IMR-90 (cell line): ENCODE results near the gene BIRC5. TPM values are rescaled to one million over a fixed set of nuclear protein-coding genes. Genes with fewer than 3 reads are reported as not detected.

Experiments
- ATAC-seq: fragments of 200-7000 bp; cut with Tn5 transposase; 2 replicates; pipeline ENCODE4 v1.9.1; 2020; ENCODE audit warnings: low read depth, mild to moderate bottlenecking, moderate library complexity
- BruUV-seq: library from RNA; stranded (reverse); fragments of 400-500 nt; replicated peaks from 2 replicates; lab custom pipeline; 2021; lab: Mats Ljungman, UMichigan
- CTCF ChIA-PET: fragments of 300-600 bp; formaldehyde crosslinking; extraction: SDS; loops from one replicate; lab custom pipeline; 2021; ENCODE audit warnings: antibody characterized with exemption; lab: Yijun Ruan, JAX
- POLR2A ChIA-PET: fragments of 300-600 bp; sonication (Branson Sonifier 250); formaldehyde crosslinking; loops from one replicate; lab custom pipeline; 2022; ENCODE audit warnings: antibody characterized with exemption; ENCODE audit not compliant: unreplicated experiment; lab: Charles Lee
- DNase-seq: peaks from one replicate; pipeline ENCODE4 v3.0.0; 2013
- H2AFZ ChIP-seq: replicated peaks from 2 replicates; pipeline ENCODE3; 2013; ENCODE audit warnings: low read length, mild to moderate bottlenecking; ENCODE audit not compliant: poor library complexity
- H2AK5ac ChIP-seq: 2 replicates; pipeline ENCODE4 v1.6.1; 2013; ENCODE audit warnings: low read depth, low read length, inconsistent platforms
- H2AK9ac ChIP-seq: replicated peaks from 2 replicates; pipeline ENCODE3; 2013; ENCODE audit warnings: mild to moderate bottlenecking, low read depth, low read length, moderate library complexity; ENCODE audit not compliant: poor library complexity
- H2BK120ac ChIP-seq: 2 replicates; pipeline ENCODE4 v1.6.1; 2013; ENCODE audit warnings: low read depth, low read length, inconsistent platforms
- H2BK15ac ChIP-seq: 3 replicates; pipeline ENCODE4 v1.6.1; 2013; ENCODE audit warnings: low read depth, low read length, inconsistent platforms
- H2BK20ac ChIP-seq: 2 replicates; pipeline ENCODE4 v1.6.1; 2013; ENCODE audit warnings: low read depth, mild to moderate bottlenecking, inconsistent platforms, low read length, moderate library complexity
- H2BK5ac ChIP-seq: 2 replicates; pipeline ENCODE4 v1.6.1; 2013; ENCODE audit warnings: mild to moderate bottlenecking, low read depth, low read length, inconsistent platforms; ENCODE audit not compliant: poor library complexity, severe bottlenecking
- H3K14ac ChIP-seq: replicated peaks from 2 replicates; pipeline ENCODE4 v1.6.1; 2013; ENCODE audit warnings: low read depth, low read length, inconsistent platforms
- H3K18ac ChIP-seq: 2 replicates; pipeline ENCODE4 v1.6.1; 2013; ENCODE audit warnings: low read depth, low read length, control low read depth
- H3K23ac ChIP-seq: 2 replicates; pipeline ENCODE4 v1.6.1; 2013; ENCODE audit warnings: low read depth, low read length, inconsistent platforms
- H3K27ac ChIP-seq: 2 replicates; pipeline ENCODE4 v1.5.1; 2013; ENCODE audit warnings: mild to moderate bottlenecking, control low read depth, low read length; ENCODE audit not compliant: insufficient read depth
- H3K27me3 ChIP-seq: 2 replicates; pipeline ENCODE4 v1.6.1; 2013; ENCODE audit warnings: low read length; ENCODE audit not compliant: control insufficient read depth, insufficient read depth
- H3K36me3 ChIP-seq: 2 replicates; pipeline ENCODE4 v1.6.1; 2013; ENCODE audit warnings: low read length, mixed read lengths; ENCODE audit not compliant: control insufficient read depth, insufficient read depth
- H3K4ac ChIP-seq: 2 replicates; pipeline ENCODE4 v1.6.1; 2013; ENCODE audit warnings: low read depth, low read length, inconsistent platforms
- H3K4me1 ChIP-seq: 2 replicates; pipeline ENCODE4 v1.6.1; 2013; ENCODE audit warnings: low read length, mixed read lengths; ENCODE audit not compliant: control insufficient read depth, insufficient read depth
- H3K4me2 ChIP-seq: 2 replicates; pipeline ENCODE4 v1.6.1; 2013; ENCODE audit warnings: low read depth, mild to moderate bottlenecking, control low read depth, low read length, moderate library complexity
- H3K4me3 ChIP-seq: 2 replicates; pipeline ENCODE4 v1.5.1; 2013; ENCODE audit warnings: low read depth, mild to moderate bottlenecking, control low read depth, low read length, moderate library complexity; ENCODE audit not compliant: insufficient read depth
- H3K56ac ChIP-seq: 2 replicates; pipeline ENCODE4 v1.6.1; 2013; ENCODE audit warnings: low read length, inconsistent platforms; ENCODE audit not compliant: insufficient read depth; ENCODE audit errors: extremely low read depth
- H3K79me1 ChIP-seq, 2 experiments: 2 replicates each; pipeline ENCODE4 v1.6.1; 2013; ENCODE audit warnings: low read length in 2 of 2, inconsistent platforms in 1 of 2, low read depth in 1 of 2
- H3K9ac ChIP-seq: 2 replicates; pipeline ENCODE4 v1.6.1; 2013; ENCODE audit warnings: low read depth, low read length, control low read depth
- H3K9me1 ChIP-seq: 2 replicates; pipeline ENCODE4 v1.6.1; 2013; ENCODE audit warnings: low read length, inconsistent platforms; ENCODE audit not compliant: insufficient read depth
- H3K9me3 ChIP-seq: 2 replicates; pipeline ENCODE4 v1.6.1; 2013; ENCODE audit warnings: low read length; ENCODE audit not compliant: control insufficient read depth, insufficient read depth
- H4K20me1 ChIP-seq: 2 replicates; pipeline ENCODE4 v1.6.1; 2013; ENCODE audit warnings: low read length, inconsistent platforms; ENCODE audit not compliant: insufficient read depth
- H4K5ac ChIP-seq: 2 replicates; pipeline ENCODE4 v1.6.1; 2013; ENCODE audit warnings: mild to moderate bottlenecking, low read depth, low read length, control low read depth
- H4K8ac ChIP-seq, 2 experiments: 2 replicates each; pipeline ENCODE4 v1.6.1; 2013; ENCODE audit warnings: low read depth in 2 of 2, low read length in 2 of 2, control low read depth in 1 of 2, inconsistent platforms in 1 of 2
- H4K91ac ChIP-seq: 2 replicates; pipeline ENCODE4 v1.6.1; 2013; ENCODE audit warnings: low read depth, low read length, inconsistent platforms; ENCODE audit not compliant: insufficient read depth
- MAFK ChIP-seq: IDR thresholded peaks from 2 replicates; pipeline ENCODE4 v1.6.1; 2012; ENCODE audit warnings: low read depth, low read length, improper control_type of control experiment
- RAD21 ChIP-seq: IDR thresholded peaks from 2 replicates; pipeline ENCODE4 v1.6.1; 2012; ENCODE audit warnings: low read length, improper control_type of control experiment
- WGBS, 2 experiments: methylation state at CpG; one replicate each; pipeline versions ENCODE4 v1.1.5 to v1.1.7; 2013; ENCODE audit warnings: missing lambda C conversion rate in 2 of 2; ENCODE audit not compliant: insufficient read length in 1 of 2; ENCODE audit errors: extremely low coverage in 2 of 2; 5-methylcytosine and 5-hydroxymethylcytosine counted together
- dilution Hi-C: fragments of 300-500 bp; cut with HindIII; formaldehyde crosslinking; loops from one replicate; pipeline ENCODE4 v1.14.3; 2018; ENCODE audit warnings: low sequenced_read_pairs; ENCODE audit not compliant: unreplicated experiment
- in situ Hi-C: fragments of 300-500 bp; cut with MboI; formaldehyde crosslinking; loops from 3 replicates; pipeline ENCODE4 v1.14.3; 2019; ENCODE audit warnings: low sequenced_read_pairs, inconsistent platforms, mixed read lengths
- intact Hi-C: fragments of 100-400 bp; cut with micrococcal nuclease; formaldehyde crosslinking; loops from 2 replicates; pipeline ENCODE4 v1.10.0; 2022
- polyA plus RNA-seq, 3 experiments: library from polyadenylated mRNA; depleted of rRNA; stranded (reverse); fragments of >200 nt; gene quantifications; 2 replicates each; pipeline ENCODE4 v1.2.3, GENCODE V29; 2012; ENCODE audit warnings: low replicate concordance in 1 of 3
- total RNA-seq: library from RNA; depleted of rRNA; stranded (reverse); fragments of >200 nt; gene quantifications from 2 replicates; pipeline ENCODE4 v1.2.3, GENCODE V29; 2012
- TF ChIP-seq, protein P1 (sequence below): conservative IDR thresholded peaks from 2 replicates; pipeline ENCODE4 v1.5.1; 2012; ENCODE audit warnings: mild to moderate bottlenecking, low read depth, low read length, improper control_type of control experiment

Gene BIRC5
- total and polyA plus RNA-seq, 2 of the 4 experiments (the other 2 are of a cell fraction), result 16.6 to 52.7 TPM

DNA sequence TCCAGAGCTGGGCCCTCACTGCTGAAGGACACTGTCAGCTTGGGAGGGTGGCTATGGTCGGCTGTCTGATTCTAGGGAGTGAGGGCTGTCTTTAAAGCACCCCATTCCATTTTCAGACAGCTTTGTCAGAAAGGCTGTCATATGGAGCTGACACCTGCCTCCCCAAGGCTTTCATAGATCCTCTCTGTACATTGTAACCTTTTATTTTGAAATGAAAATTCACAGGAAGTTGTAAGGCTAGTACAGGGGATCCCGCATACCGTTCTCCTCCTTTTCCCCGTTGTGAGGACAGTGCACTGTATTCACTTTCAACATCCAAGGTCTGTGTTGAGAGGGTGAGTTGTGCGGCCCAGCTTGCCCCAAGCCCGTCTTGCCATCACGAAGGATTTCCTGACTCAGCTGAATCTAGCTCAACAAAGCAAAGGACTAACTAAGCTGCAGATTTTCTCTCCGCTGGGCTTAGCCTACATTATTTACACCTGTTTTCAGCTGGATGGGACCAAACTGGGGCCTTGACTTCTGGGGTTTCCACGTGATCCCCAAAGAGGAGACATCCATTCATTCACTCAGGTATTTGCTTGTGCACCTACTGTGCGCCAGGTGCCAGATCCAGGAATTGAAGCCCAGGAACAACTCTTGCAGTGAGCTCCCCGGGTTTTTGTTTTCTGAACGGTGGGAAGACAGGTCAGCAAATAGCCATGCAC is 12.2 kb downstream of the BIRC5 start:
- Histone ChIP-seq H3K4ac (no peak overlapping the region), H4K91ac (no peak overlapping the region), H3K56ac (no peak overlapping the region), H3K9ac (no peak overlapping the region), H3K4me3 (no peak overlapping the region), H3K36me3 (no peaks in the 10 kb centered on the region), H3K23ac (no peak overlapping the region), H3K4me2 (no peak overlapping the region), H2BK120ac (no peak overlapping the region), H2BK15ac (no peak overlapping the region), H4K8ac (no peak overlapping the region), H4K20me1 (no peaks in the 10 kb centered on the region; the same call in 1 of the 2 replicates), H3K4me1 (no peaks in the 10 kb centered on the region), H4K5ac (no peak overlapping the region), H3K9me1 (no peaks in the 10 kb centered on the region), H3K18ac (no peak overlapping the region), H2BK5ac (no peak overlapping the region), H2AFZ (peak overlapping the region; percentile 29), H3K9me3 (no peaks in the 10 kb centered on the region), H3K27ac (no peak overlapping the region), H3K27me3 (peaks cover 13% of the 10 kb centered on the region), H2BK20ac (no peak overlapping the region), H3K14ac (no peak overlapping the region), H2AK9ac (no peak overlapping the region), H3K79me1 (peaks cover 0 to 3% of the 10 kb centered on the region in 2 experiments; a peak in 1 of 4 replicates), H2AK5ac (no peak overlapping the region)
- dilution Hi-C loops, result no loop called here
- BruUV-seq, result no TSS peak
- CTCF ChIA-PET, result interaction anchor here (0.8 kb wide), 1 partner anchor 21 kb away, joined by 4 read pairs; no protein-coding TSS in a partner anchor
- in situ Hi-C loops, result no loop called here
- intact Hi-C loops, result no loop called here
- TF ChIP-seq, protein P1, sequence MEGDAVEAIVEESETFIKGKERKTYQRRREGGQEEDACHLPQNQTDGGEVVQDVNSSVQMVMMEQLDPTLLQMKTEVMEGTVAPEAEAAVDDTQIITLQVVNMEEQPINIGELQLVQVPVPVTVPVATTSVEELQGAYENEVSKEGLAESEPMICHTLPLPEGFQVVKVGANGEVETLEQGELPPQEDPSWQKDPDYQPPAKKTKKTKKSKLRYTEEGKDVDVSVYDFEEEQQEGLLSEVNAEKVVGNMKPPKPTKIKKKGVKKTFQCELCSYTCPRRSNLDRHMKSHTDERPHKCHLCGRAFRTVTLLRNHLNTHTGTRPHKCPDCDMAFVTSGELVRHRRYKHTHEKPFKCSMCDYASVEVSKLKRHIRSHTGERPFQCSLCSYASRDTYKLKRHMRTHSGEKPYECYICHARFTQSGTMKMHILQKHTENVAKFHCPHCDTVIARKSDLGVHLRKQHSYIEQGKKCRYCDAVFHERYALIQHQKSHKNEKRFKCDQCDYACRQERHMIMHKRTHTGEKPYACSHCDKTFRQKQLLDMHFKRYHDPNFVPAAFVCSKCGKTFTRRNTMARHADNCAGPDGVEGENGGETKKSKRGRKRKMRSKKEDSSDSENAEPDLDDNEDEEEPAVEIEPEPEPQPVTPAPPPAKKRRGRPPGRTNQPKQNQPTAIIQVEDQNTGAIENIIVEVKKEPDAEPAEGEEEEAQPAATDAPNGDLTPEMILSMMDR, result no peak
- TF ChIP-seq RAD21, result no peak
- TF ChIP-seq MAFK, result peak; percentile 59
- ATAC-seq, result no peak
- no peak for DNase-seq
- POLR2A ChIA-PET, result no interaction called here
- WGBS, 2 experiments, result 69% methylated on average over 6 of the region's 12 CpGs; no CpG with 5 or more reads in 1 of the 2 experiments
